Hepatocyte (in vitro differentiated cells): Measurements from ENCODE around the gene MBP. TPM values are rescaled to one million over a fixed set of nuclear protein-coding genes. Genes with fewer than 3 reads are reported as not detected.

Experiments
- DNase-seq: peaks from one replicate; pipeline ENCODE4 v3.0.0-alpha.2; 2016; ENCODE audit warnings: low spot score
- H2AFZ ChIP-seq: fragments of 200-600 bp; sonication (generic); 2 replicates; pipeline ENCODE4 v1.6.0; 2016; ENCODE audit warnings: antibody characterized with exemption, mild to moderate bottlenecking
- H3K27ac ChIP-seq: fragments of 200-600 bp; sonication (generic); 2 replicates; pipeline ENCODE4 v1.5.1; 2016; ENCODE audit warnings: mild to moderate bottlenecking
- H3K27me3 ChIP-seq: fragments of 200-600 bp; sonication (generic); 2 replicates; pipeline ENCODE4 v1.6.1; 2016
- H3K36me3 ChIP-seq: fragments of 200-600 bp; sonication (generic); replicated peaks from 2 replicates; pipeline ENCODE4 v1.5.1; 2016; ENCODE audit warnings: low read depth; ENCODE audit not compliant: insufficient read depth
- H3K4me1 ChIP-seq: fragments of 200-600 bp; sonication (generic); 2 replicates; pipeline ENCODE4 v1.5.1; 2016; ENCODE audit warnings: mild to moderate bottlenecking, moderate library complexity; ENCODE audit not compliant: insufficient read depth
- H3K4me2 ChIP-seq: fragments of 200-600 bp; sonication (generic); 2 replicates; pipeline ENCODE4 v1.6.0; 2016
- H3K4me3 ChIP-seq: fragments of 200-600 bp; sonication (generic); 2 replicates; pipeline ENCODE4 v1.5.1; 2016; ENCODE audit warnings: mild to moderate bottlenecking
- H3K79me2 ChIP-seq: fragments of 200-600 bp; sonication (generic); 2 replicates; pipeline ENCODE4 v1.6.0; 2017; ENCODE audit warnings: mild to moderate bottlenecking
- H3K9me2 ChIP-seq: fragments of 200-600 bp; sonication (generic); replicated peaks from 2 replicates; pipeline ENCODE4 v1.6.0; 2017; ENCODE audit warnings: mild to moderate bottlenecking; ENCODE audit not compliant: insufficient read depth
- H3K9me3 ChIP-seq: fragments of 200-600 bp; sonication (generic); 2 replicates; pipeline ENCODE4 v1.5.1; 2016; ENCODE audit warnings: low read depth, mild to moderate bottlenecking
- H4K20me1 ChIP-seq: fragments of 200-600 bp; sonication (generic); 2 replicates; pipeline ENCODE4 v1.6.0; 2016; ENCODE audit warnings: mild to moderate bottlenecking; ENCODE audit not compliant: insufficient read depth, poor library complexity, severe bottlenecking
- EZH2 ChIP-seq: fragments of 200-600 bp; sonication (generic); IDR thresholded peaks from 2 replicates; pipeline ENCODE4 v1.6.1; 2016; ENCODE audit warnings: antibody characterized with exemption, mild to moderate bottlenecking, borderline replicate concordance
- EZH2phosphoT487 ChIP-seq: fragments of 200-600 bp; sonication (generic); IDR thresholded peaks from one replicate; pipeline ENCODE4 v1.6.1; 2018; ENCODE audit warnings: antibody characterized with exemption, mild to moderate bottlenecking, low read depth, moderate library complexity; ENCODE audit not compliant: unreplicated experiment, severe bottlenecking
- WGBS: methylation state at CpG from one replicate; pipeline ENCODE4 v1.1.6; 2016; ENCODE audit warnings: low lambda C conversion rate; ENCODE audit errors: missing lambda C conversion rate; 5-methylcytosine and 5-hydroxymethylcytosine counted together
- polyA plus RNA-seq: library from polyadenylated mRNA; unstranded; fragments of >200 nt; fragmentation: Nextera tagmentation; extraction: Ambion mirVana; gene quantifications from 2 replicates; pipeline ENCODE4 v1.2.1, GENCODE V29; 2016
- total RNA-seq: library from RNA; depleted of rRNA; stranded (reverse); fragments of >200 nt; gene quantifications from 2 replicates; pipeline ENCODE4 v1.2.3, GENCODE V29; 2014
- TF ChIP-seq, protein P1 (sequence below): fragments of 200-600 bp; sonication (generic); IDR thresholded peaks from 2 replicates; pipeline ENCODE4 v1.5.1; 2016; ENCODE audit warnings: antibody characterized with exemption, mild to moderate bottlenecking; ENCODE audit not compliant: poor library complexity

MBP gene
- total and polyA plus RNA-seq, 2 experiments from 2014 or later: 21.6 to 22.1 TPM

DNA sequence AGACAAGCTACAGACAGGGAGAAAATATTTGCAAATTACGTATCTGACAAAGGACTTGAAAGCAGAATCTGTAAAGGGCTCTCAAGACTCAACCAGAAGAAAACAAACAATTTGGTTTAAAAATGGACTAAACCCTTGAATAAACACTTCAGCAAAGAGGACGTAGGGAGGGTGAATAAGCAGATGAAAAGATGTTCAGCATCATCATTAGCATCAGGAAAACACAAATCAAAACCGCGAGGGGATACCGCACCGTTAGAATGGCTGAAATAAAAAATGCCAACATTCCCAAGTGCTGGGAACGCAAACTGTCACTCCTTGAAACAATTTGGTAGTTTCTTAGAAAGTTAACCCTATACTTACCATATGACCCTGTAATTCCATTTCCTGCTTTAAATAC lies 136.7 kb downstream of the MBP start:
- TF ChIP-seq, protein P1, sequence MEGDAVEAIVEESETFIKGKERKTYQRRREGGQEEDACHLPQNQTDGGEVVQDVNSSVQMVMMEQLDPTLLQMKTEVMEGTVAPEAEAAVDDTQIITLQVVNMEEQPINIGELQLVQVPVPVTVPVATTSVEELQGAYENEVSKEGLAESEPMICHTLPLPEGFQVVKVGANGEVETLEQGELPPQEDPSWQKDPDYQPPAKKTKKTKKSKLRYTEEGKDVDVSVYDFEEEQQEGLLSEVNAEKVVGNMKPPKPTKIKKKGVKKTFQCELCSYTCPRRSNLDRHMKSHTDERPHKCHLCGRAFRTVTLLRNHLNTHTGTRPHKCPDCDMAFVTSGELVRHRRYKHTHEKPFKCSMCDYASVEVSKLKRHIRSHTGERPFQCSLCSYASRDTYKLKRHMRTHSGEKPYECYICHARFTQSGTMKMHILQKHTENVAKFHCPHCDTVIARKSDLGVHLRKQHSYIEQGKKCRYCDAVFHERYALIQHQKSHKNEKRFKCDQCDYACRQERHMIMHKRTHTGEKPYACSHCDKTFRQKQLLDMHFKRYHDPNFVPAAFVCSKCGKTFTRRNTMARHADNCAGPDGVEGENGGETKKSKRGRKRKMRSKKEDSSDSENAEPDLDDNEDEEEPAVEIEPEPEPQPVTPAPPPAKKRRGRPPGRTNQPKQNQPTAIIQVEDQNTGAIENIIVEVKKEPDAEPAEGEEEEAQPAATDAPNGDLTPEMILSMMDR: no peak
- TF ChIP-seq EZH2phosphoT487 (no peak), EZH2 (no peak)
- Histone ChIP-seq H3K9me2 (no peaks in the 10 kb centered on the region), H3K36me3 (no peaks in the 10 kb centered on the region), H3K9me3 (no peaks in the 10 kb centered on the region), H3K4me2 (no peak overlapping the region), H4K20me1 (no peaks in the 10 kb centered on the region), H2AFZ (no peak overlapping the region), H3K4me1 (peaks cover 9% of the 10 kb centered on the region), H3K27ac (no peak overlapping the region), H3K4me3 (no peak overlapping the region), H3K79me2 (no peaks in the 10 kb centered on the region), H3K27me3 (no peaks in the 10 kb centered on the region)
- no peak for DNase-seq
- WGBS: 36% methylated on average over 7 of the region's 7 CpGs

DNA sequence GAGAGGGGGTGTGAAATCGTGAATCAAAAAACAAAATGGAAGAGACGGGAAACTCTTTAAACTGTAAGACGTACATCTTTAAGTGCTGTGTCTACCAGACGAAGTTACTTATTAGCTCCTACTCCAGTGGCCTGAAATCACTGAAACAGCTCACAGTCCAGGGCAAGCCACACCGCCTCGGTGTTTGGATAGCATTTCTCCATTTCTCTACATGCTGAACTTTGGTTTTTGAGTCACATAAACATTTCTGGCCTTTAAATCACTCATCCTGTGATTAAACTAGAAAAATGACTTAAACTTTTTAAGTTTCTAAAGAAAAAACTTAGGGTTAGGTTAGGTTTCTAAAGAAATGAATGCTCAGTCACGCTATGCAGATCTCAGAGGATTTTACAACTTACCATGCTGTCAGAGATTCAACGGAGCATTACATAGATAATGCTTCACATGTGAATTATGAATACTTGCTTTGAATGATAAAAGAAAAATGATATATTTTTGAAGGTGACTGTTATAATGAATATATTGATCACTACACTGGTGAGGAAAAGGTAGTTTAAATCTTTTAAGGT lies 138.4 kb downstream of the MBP start:
- no peaks in the 10 kb centered on the region for H4K20me1 ChIP-seq
- no peak overlapping the region for H3K4me3 ChIP-seq
- peak overlapping the region; percentile 37 for H3K4me2 ChIP-seq
- TF ChIP-seq, protein P1: no peak
- TF ChIP-seq EZH2 (no peak), EZH2phosphoT487 (no peak)
- peaks cover 5% of the 10 kb centered on the region for H3K4me1 ChIP-seq
- WGBS: 55% methylated on average over 8 of the region's 8 CpGs
- DNase-seq: peak; percentile 54
- H3K36me3 ChIP-seq: no peaks in the 10 kb centered on the region
- peak overlapping the region; percentile 74 for H3K27ac ChIP-seq
- no peaks in the 10 kb centered on the region for H3K9me3 ChIP-seq
- no peaks in the 10 kb centered on the region for H3K79me2 ChIP-seq
- peak overlapping the region; percentile 20 for H2AFZ ChIP-seq
- no peaks in the 10 kb centered on the region for H3K9me2 ChIP-seq
- no peaks in the 10 kb centered on the region for H3K27me3 ChIP-seq

DNA sequence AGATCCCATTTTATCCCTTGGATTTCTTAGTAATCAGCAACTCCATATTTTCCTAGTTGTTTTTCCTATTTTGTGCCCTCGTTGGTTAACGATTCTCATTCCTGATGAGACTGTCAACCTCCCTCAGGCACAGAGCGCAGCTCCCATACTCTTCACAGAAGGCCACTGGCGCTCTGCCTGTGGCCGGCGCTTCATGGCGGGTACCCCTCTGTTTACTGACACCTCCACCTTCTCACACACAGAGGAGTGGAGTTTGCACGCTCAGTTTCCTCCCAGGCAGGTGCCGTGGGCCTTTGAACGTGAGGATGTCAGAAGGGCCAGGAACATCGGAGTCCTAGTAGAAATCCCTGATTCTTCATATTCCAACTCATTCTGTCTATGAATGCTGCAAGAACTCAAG lies 139.0 kb downstream of the MBP start:
- Histone ChIP-seq H3K4me3 (no peak overlapping the region), H3K9me3 (no peaks in the 10 kb centered on the region), H4K20me1 (no peaks in the 10 kb centered on the region), H3K36me3 (no peaks in the 10 kb centered on the region), H3K27ac (peak overlapping the region; percentile 74), H2AFZ (peak overlapping the region; percentile 20), H3K4me1 (peaks cover 5% of the 10 kb centered on the region), H3K9me2 (no peaks in the 10 kb centered on the region), H3K79me2 (no peaks in the 10 kb centered on the region), H3K4me2 (peak overlapping the region; percentile 37), H3K27me3 (no peaks in the 10 kb centered on the region)
- WGBS: 92% methylated on average over 11 of the region's 11 CpGs
- no peak for TF ChIP-seq EZH2phosphoT487
- TF ChIP-seq, protein P1: no peak
- TF ChIP-seq EZH2: no peak
- no peak for DNase-seq

DNA sequence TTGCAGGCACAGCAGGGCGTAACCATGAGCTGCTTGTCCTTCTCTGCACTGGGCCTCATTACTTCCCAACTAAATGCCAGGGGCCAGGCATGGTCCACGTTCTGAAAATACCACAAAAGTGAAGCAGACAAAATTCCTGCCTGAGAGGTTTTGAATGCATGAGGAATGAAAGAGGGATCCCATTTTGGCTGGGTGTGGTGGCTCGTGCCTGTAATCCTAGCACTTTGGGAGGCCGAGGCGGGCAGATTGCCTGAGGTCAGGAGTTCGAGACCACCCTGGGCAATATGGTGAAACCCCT lies 139.5 kb downstream of the MBP start:
- 90% methylated on average over 6 of the region's 6 CpGs for WGBS
- Histone ChIP-seq H3K36me3 (no peaks in the 10 kb centered on the region), H3K79me2 (no peaks in the 10 kb centered on the region), H3K9me3 (no peaks in the 10 kb centered on the region), H3K4me3 (no peak overlapping the region), H3K4me2 (no peak overlapping the region), H3K4me1 (peaks cover 5% of the 10 kb centered on the region), H4K20me1 (no peaks in the 10 kb centered on the region), H3K9me2 (no peaks in the 10 kb centered on the region), H3K27ac (no peak overlapping the region), H3K27me3 (no peaks in the 10 kb centered on the region), H2AFZ (no peak overlapping the region)
- TF ChIP-seq EZH2 (no peak), EZH2phosphoT487 (no peak)
- TF ChIP-seq, protein P1: no peak
- no peak for DNase-seq
